Activated CD8-positive, alpha-beta memory T cell treated with anti-CD3 and anti-CD28 coated beads, Interleukin-2, amount 50 U/mL, for 48 hours (primary cell): ENCODE data around the gene RBBP8.

Experiments used
- DNase-seq: peaks from one replicate; pipeline ENCODE4 v3.0.0-alpha.2; 2020

RBBP8 gene

GRCh38 chr18:23003289-23003688 lies 70.2 kb downstream of the RBBP8 start:
- no peak for DNase-seq

GRCh38 chr18:23012249-23012648 lies 79.1 kb downstream of the RBBP8 start:
- no peak for DNase-seq

GRCh38 chr18:23020555-23021294 lies 87.6 kb downstream of the RBBP8 start:
- no peak for DNase-seq

- no peak for DNase-seq
Observed at GRCh38 chr18:23021623-23022022, 88.5 kb downstream of the RBBP8 start.

GRCh38 chr18:23032030-23032582 lies 99.0 kb downstream of the RBBP8 start:
- no peak for DNase-seq

- no peak for DNase-seq
Observed at GRCh38 chr18:23033056-23033455, 99.9 kb downstream of the RBBP8 start.

- DNase-seq, result no peak
Observed at GRCh38 chr18:23036660-23037201, 103.6 kb downstream of the RBBP8 start.

- DNase-seq, result no peak
Observed at GRCh38 chr18:23037646-23038045, 104.5 kb downstream of the RBBP8 start.

GRCh38 chr18:23038712-23039111 lies 105.6 kb downstream of the RBBP8 start:
- no peak for DNase-seq

GRCh38 chr18:23042133-23042532 lies 109.0 kb downstream of the RBBP8 start:
- DNase-seq, result no peak

GRCh38 chr18:23043803-23044376 lies 110.8 kb downstream of the RBBP8 start:
- DNase-seq, result no peak

GRCh38 chr18:23049698-23050373 lies 116.7 kb downstream of the RBBP8 start:
- DNase-seq, result no peak

- DNase-seq, result no peak
Observed at GRCh38 chr18:23053776-23054457, 120.8 kb downstream of the RBBP8 start.

GRCh38 chr18:23054553-23054952 lies 121.4 kb downstream of the RBBP8 start:
- no peak for DNase-seq

GRCh38 chr18:23056315-23056714 lies 123.2 kb downstream of the RBBP8 start:
- no peak for DNase-seq

- DNase-seq, result no peak
Observed at GRCh38 chr18:23057096-23057495, 124.0 kb downstream of the RBBP8 start.

GRCh38 chr18:23058746-23059415 lies 125.8 kb downstream of the RBBP8 start:
- no peak for DNase-seq

- DNase-seq, result no peak
Observed at GRCh38 chr18:23059541-23060465, 126.7 kb downstream of the RBBP8 start.

- no peak for DNase-seq
Observed at GRCh38 chr18:23062011-23062410, 128.9 kb downstream of the RBBP8 start.

- no peak for DNase-seq
Observed at GRCh38 chr18:23063502-23063901, 130.4 kb downstream of the RBBP8 start.

- no peak for DNase-seq
Observed at GRCh38 chr18:23065234-23065806, 132.2 kb downstream of the RBBP8 start.
